Epithelial cell of esophagus (primary cell): ENCODE data around the gene CRYBG2.

Source experiments
- DNase-seq: peaks from one replicate; pipeline ENCODE4 v3.0.0; 2010; ENCODE audit warnings: low read depth
- H3K4me3 ChIP-seq: 2 replicates; pipeline ENCODE4 v1.5.1; 2011; ENCODE audit warnings: mild to moderate bottlenecking, low read length, control low read depth
- TF ChIP-seq, protein P1 (sequence below): IDR thresholded peaks from 2 replicates; pipeline ENCODE4 v1.5.1; 2011; ENCODE audit warnings: low read depth, mild to moderate bottlenecking, low read length, control low read depth, inconsistent platforms; ENCODE audit not compliant: insufficient read depth; ENCODE audit errors: missing control alignments

Gene CRYBG2

DNA sequence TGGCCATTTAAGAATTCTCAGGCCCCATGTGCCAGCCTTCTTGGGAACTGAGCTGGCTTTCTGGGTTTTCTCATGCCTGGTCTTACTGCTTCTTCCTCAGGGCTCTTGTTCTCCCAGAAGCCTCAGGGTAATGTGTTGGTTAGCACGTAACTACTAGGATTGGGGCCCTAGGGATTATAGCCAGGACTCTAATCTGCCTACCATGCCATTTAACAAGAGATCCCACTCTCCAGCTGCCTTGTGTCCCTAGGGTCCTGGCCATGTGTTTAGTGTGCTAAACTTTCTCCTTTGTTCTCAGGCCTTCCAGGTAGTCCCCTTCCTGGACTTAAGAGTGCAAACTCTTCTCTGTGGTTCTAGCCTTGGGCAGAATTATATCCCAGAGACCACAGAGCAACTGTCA is 76.2 kb downstream of the CRYBG2 start:
- TF ChIP-seq, protein P1, sequence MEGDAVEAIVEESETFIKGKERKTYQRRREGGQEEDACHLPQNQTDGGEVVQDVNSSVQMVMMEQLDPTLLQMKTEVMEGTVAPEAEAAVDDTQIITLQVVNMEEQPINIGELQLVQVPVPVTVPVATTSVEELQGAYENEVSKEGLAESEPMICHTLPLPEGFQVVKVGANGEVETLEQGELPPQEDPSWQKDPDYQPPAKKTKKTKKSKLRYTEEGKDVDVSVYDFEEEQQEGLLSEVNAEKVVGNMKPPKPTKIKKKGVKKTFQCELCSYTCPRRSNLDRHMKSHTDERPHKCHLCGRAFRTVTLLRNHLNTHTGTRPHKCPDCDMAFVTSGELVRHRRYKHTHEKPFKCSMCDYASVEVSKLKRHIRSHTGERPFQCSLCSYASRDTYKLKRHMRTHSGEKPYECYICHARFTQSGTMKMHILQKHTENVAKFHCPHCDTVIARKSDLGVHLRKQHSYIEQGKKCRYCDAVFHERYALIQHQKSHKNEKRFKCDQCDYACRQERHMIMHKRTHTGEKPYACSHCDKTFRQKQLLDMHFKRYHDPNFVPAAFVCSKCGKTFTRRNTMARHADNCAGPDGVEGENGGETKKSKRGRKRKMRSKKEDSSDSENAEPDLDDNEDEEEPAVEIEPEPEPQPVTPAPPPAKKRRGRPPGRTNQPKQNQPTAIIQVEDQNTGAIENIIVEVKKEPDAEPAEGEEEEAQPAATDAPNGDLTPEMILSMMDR = no peak
- no peak for DNase-seq
- H3K4me3 ChIP-seq = no peak overlapping the region

DNA sequence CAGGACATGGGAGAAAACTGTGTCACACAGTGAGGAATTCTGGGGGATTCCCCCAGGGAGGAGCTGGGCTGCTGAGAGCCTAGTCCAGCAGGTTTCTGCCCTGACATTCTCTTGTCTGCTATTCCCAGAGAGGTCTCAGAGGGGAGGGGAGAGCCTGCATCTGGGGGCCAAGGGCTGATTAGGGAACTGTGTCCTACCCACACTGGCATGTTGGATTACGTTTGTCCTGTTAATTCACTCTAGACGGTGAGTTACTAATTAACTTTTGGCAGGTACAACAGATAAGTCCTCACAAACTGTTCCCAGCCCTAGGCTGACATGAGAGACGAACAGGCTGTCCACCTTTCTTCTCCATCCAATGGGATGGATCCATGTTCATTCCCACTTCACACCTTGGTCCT is 76.7 kb downstream of the CRYBG2 start:
- DNase-seq = peak; percentile 66
- no peak overlapping the region for H3K4me3 ChIP-seq
- TF ChIP-seq, protein P1 = no peak

DNA sequence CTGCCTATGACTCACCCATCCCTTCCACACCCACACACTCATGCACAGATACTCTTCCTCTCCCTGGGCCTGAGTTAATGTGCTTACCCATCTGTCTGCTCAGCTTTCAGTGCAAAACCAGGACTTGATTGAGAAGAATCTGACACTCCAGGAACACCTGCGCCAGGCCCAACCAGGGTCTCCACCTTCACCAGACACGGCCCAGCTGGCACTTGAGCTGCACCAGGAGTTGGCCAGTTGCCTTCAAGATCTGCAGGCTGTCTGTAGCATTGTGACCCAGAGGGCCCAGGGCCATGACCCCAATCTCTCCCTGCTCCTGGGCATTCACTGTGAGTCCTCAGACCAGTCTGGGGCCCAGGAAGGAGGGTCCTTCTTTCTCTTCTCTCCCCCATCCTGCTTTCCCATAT is 77.5 kb downstream of the CRYBG2 start:
- DNase-seq = no peak
- TF ChIP-seq, protein P1 = no peak
- H3K4me3 ChIP-seq = no peak overlapping the region

DNA sequence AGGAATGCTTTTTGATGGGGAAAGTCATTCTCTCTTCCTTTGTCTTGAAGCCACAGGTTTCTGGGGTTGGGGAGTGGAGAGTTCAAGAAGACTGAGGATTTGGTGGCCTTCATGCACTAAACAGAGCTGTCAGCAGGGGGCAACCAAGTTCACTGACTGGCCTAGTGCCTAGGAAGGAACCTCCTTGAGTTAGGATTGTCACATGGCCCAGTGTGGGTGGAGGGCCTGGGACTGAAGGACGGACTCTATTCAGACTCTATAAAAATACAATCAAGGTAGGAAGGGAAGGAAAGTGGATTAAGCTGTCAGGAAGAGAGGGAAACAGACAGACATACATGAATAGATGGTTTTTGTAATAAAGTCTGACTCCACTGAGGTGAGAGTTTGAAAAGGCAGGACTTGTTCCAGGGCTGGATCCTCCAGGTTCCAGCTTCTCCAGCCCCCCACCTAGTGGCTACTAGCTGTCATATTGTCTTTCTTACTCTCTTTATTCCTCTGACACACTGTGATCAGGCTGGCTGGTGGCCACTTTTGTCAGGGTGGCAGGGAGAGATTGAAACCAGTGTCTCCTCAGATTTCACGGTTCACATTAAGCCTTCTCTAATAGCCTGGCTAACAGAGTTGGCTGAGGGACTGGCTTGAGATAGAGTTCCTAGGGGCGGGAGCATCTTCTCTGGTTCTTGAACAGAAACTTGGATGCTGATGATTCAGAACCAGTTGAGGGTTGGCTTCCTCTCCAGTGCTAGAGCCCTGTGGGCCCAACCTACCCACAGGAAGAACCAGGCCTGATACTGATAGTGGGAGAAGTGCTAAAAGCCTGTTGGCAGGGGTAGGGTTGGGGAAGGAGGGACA is 78.1 kb downstream of the CRYBG2 start:
- TF ChIP-seq, protein P1 = peak; percentile 70
- H3K4me3 ChIP-seq = no peak overlapping the region
- peak; percentile 99 for DNase-seq

DNA sequence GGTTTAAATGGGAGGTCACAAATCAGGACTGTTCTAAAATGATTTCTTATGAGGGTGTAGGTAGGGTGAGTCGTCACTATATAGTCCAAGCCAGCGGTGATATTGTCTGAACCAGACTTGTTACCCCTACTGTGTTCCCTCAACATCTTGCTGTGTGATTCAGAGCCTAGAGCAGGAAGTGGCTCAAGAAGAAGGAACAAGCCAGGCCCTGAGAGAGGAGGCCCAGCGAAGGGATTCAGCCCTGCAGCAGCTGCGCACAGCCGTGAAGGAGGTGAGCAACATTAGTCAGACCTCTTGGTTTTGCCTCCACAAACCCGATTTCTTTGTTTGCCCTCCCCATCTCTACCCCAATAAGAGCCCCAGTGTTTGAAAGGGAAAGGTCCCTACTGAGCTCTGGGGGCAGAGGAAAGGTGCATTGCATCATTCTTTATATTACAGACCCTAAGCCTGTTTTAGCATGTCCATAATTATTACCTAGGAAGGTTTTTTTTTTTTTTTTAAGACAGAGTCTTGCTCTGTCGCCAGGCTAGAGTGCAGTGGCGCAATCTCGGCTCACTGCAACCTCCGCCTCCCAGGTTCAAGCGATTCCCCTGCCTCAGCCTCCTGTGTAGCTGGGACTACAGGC is 79.0 kb downstream of the CRYBG2 start:
- DNase-seq = peak; percentile 91
- TF ChIP-seq, protein P1 = no peak
- no peak overlapping the region for H3K4me3 ChIP-seq
